Measurements from ENCODE around the gene ASAH2.

DNA sequence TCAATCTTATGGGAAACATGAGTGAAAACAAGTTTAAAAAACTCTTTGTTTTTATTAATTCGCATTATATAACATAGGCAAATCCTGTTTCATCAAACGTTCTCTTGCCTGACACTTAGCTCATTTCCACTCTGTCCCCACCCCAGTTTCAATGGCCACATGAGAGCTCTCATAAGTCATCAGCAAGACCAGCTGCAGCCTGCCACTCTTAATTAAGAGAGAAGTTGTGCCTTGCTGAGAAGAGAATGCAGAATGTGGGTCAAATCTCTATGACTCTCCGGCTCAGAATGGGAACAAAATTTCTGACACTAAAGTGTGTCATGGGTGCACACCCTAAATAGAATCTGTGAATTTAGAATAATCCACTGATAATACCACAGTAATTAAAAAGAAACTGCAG is 39.6 kb downstream of the ASAH2 start:
- TF ChIP-seq, protein P1, sequence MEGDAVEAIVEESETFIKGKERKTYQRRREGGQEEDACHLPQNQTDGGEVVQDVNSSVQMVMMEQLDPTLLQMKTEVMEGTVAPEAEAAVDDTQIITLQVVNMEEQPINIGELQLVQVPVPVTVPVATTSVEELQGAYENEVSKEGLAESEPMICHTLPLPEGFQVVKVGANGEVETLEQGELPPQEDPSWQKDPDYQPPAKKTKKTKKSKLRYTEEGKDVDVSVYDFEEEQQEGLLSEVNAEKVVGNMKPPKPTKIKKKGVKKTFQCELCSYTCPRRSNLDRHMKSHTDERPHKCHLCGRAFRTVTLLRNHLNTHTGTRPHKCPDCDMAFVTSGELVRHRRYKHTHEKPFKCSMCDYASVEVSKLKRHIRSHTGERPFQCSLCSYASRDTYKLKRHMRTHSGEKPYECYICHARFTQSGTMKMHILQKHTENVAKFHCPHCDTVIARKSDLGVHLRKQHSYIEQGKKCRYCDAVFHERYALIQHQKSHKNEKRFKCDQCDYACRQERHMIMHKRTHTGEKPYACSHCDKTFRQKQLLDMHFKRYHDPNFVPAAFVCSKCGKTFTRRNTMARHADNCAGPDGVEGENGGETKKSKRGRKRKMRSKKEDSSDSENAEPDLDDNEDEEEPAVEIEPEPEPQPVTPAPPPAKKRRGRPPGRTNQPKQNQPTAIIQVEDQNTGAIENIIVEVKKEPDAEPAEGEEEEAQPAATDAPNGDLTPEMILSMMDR (conservative IDR thresholded peaks at IDR 0.05; ENCODE audit: low read depth, low read length): no peak
- no peak for TF ChIP-seq EZH2 (IDR thresholded peaks at IDR 0.05; ENCODE audit: borderline replicate concordance, low read depth, low read length, poor library complexity, severe bottlenecking)

All from A673 (cell line).